Liver (tissue), 9 donors: ENCODE results near the gene BBS5. TPM values are rescaled to one million over a fixed set of nuclear protein-coding genes. Genes with fewer than 3 reads are reported as not detected.

Source experiments
- DNase-seq: peaks from one replicate; pipeline ENCODE4 v3.0.0-alpha.2; 2017; ENCODE audit warnings: low spot score
- H3K27ac ChIP-seq, 2 donors: one replicate each; pipeline ENCODE4 v1.7.0; 2013; ENCODE audit warnings: inconsistent platforms in 2 of 2, low read length in 2 of 2, control low read depth in 1 of 2, low read depth in 1 of 2, mild to moderate bottlenecking in 1 of 2
- H3K27me3 ChIP-seq, 4 donors: one replicate each; pipeline versions ENCODE4 v1.6.1 to v1.7.0; 2013; ENCODE audit warnings: low read length in 3 of 4, inconsistent platforms in 1 of 4, mild to moderate bottlenecking in 1 of 4, moderate library complexity in 1 of 4; ENCODE audit not compliant: control insufficient read depth in 4 of 4, insufficient read depth in 4 of 4
- H3K36me3 ChIP-seq, 4 donors: one replicate each; pipeline versions ENCODE4 v1.6.1 to v1.7.0; 2013; ENCODE audit warnings: low read length in 3 of 4, mild to moderate bottlenecking in 3 of 4, low read depth in 1 of 4, moderate library complexity in 1 of 4; ENCODE audit not compliant: control insufficient read depth in 4 of 4, insufficient read depth in 3 of 4
- H3K4me1 ChIP-seq, 4 donors: one replicate each; pipeline versions ENCODE4 v1.6.1 to v1.7.0; 2013; ENCODE audit warnings: low read length in 3 of 4, mild to moderate bottlenecking in 3 of 4, moderate library complexity in 1 of 4; ENCODE audit not compliant: control insufficient read depth in 4 of 4, insufficient read depth in 4 of 4
- H3K4me3 ChIP-seq, 3 donors: one replicate each; pipeline versions ENCODE4 v1.6.1 to v1.7.0; 2013; ENCODE audit warnings: low read length in 3 of 3, control low read depth in 1 of 3, low read depth in 1 of 3, mild to moderate bottlenecking in 1 of 3
- H3K9ac ChIP-seq, 2 donors: one replicate each; pipeline ENCODE4 v1.7.0; 2013; ENCODE audit warnings: low read length in 2 of 2, mild to moderate bottlenecking in 2 of 2, moderate library complexity in 2 of 2, control low read depth in 1 of 2, low read depth in 1 of 2
- H3K9me3 ChIP-seq, 4 donors: one replicate each; pipeline versions ENCODE4 v1.6.1 to v1.7.0; 2013; ENCODE audit warnings: low read length in 3 of 4; ENCODE audit not compliant: control insufficient read depth in 4 of 4
- EGR1 ChIP-seq, 2 donors: IDR thresholded peaks; 2 replicates each; pipeline ENCODE4 v1.6.1; 2016 to 2018; ENCODE audit warnings: antibody characterized with exemption in 2 of 2, low read depth in 2 of 2
- FOXA1 ChIP-seq: IDR thresholded peaks from 2 replicates; pipeline ENCODE4 v1.6.1; 2016; ENCODE audit warnings: antibody characterized with exemption
- HNF4A ChIP-seq, 2 donors: conservative IDR thresholded peaks; 2 replicates each; pipeline ENCODE4 v1.6.1; 2016; ENCODE audit warnings: antibody characterized with exemption in 2 of 2, mild to moderate bottlenecking in 2 of 2
- HNF4G ChIP-seq: IDR thresholded peaks from 2 replicates; pipeline ENCODE4 v1.6.1; 2016; ENCODE audit warnings: antibody characterized with exemption
- RAD21 ChIP-seq, 2 donors: IDR thresholded peaks; 2 replicates each; pipeline ENCODE4 v1.6.1; 2016; ENCODE audit warnings: antibody characterized with exemption in 2 of 2, mild to moderate bottlenecking in 2 of 2
- RXRA ChIP-seq, 2 donors: IDR thresholded peaks; 2 replicates each; pipeline ENCODE4 v1.6.1; 2017 to 2018; ENCODE audit warnings: antibody characterized with exemption in 2 of 2, mild to moderate bottlenecking in 1 of 2
- SP1 ChIP-seq: IDR thresholded peaks from 2 replicates; pipeline ENCODE4 v1.6.1; 2018; ENCODE audit warnings: antibody characterized with exemption, mild to moderate bottlenecking
- TAF1 ChIP-seq: conservative IDR thresholded peaks from 2 replicates; pipeline ENCODE4 v1.6.1; 2016; ENCODE audit warnings: antibody characterized with exemption, mild to moderate bottlenecking
- YY1 ChIP-seq: IDR thresholded peaks from 2 replicates; pipeline ENCODE4 v1.6.1; 2016; ENCODE audit warnings: antibody characterized with exemption, mild to moderate bottlenecking
- WGBS: extraction: QIAGEN DNeasy Blood & Tissue Kit; methylation state at CpG from one replicate; pipeline ENCODE4 v1.1.7; 2013; 5-methylcytosine and 5-hydroxymethylcytosine counted together
- polyA plus RNA-seq, 2 donors: library from polyadenylated mRNA; stranded (reverse) in 1 of 2; unstranded in 1 of 2; fragments of 200-250 nt in 1 of 2; fragments of >200 nt in 1 of 2; fragmentation: Nextera tagmentation in 1 of 2; extraction: Ambion mirVana in 1 of 2; gene quantifications; one replicate each; pipeline versions ENCODE4 v1.2.1 to v1.2.3, GENCODE V29; 2013 to 2015
- total RNA-seq, 2 donors: library from RNA; depleted of rRNA; stranded (reverse); fragments of >200 nt; gene quantifications; one replicate each; pipeline ENCODE4 v1.2.3, GENCODE V29; 2014
- TF ChIP-seq, protein P1 (sequence below): IDR thresholded peaks from 2 replicates; pipeline ENCODE4 v1.6.1; 2016; ENCODE audit warnings: antibody characterized with exemption, mild to moderate bottlenecking
- TF ChIP-seq, protein P2 (sequence below): IDR thresholded peaks from 2 replicates; pipeline ENCODE4 v1.6.1; 2016; ENCODE audit warnings: antibody characterized with exemption
- TF ChIP-seq, protein P3 (sequence below): IDR thresholded peaks from 2 replicates; pipeline ENCODE4 v1.6.1; 2016; ENCODE audit warnings: antibody characterized with exemption
- donor health status: healthy.
- donor health status: healthy.
- donor health status: healthy.
- donor health status: healthy.
- donor health status: healthy.

BBS5 gene
- total and polyA plus RNA-seq, 4 donors: 1.7 to 2.5 (median 2.1) TPM

DNA sequence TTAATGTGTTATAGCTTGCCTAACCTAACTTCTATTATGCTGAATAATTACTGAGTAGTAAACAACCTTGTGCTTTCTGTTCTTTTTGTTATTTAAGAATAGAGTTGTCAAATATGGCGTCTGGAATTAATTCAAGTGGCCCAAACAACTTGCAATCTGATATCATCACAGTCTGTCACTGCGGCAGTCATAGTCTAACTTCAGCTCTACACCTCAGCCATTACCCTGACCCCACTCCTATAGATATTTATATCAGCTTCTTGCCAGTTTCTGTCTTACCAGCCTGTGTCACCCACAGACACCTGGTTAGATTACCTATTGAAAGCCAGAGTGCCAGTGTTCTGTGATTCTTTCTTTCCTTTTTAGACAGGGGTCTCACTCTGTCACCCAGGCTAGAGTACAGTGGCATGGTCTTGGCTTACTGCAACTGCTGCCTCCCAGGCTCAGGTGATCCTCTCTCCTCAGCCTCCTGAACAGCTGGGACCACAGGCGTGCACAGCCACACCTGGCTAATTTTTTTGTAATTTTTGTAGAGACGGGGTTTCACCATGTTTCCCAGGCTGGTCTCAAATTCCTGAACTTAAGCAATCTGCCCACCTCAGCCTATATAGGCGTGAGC is 16.1 kb downstream of the BBS5 start:
- 97% methylated on average over 5 of the region's 5 CpGs for WGBS
- no peaks in the 10 kb centered on the region for H3K9me3 ChIP-seq

DNA sequence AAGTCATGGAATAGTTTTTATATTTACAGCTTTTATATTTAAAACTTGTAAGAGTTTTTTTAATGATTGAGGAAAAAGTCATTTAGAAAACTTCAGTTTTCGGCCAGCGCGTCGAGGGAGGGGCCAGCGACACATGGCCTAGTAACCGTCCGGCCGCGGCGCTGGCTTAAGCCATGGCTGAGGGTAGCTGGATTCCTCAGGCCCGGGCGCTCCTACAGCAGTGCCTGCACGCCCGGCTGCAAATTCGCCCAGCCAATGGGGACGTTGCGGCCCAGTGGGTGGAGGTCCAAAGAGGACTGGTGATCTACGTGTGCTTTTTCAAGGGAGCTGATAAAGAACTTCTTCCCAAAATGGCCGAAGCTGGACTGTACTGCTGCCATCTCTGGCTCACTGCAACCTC is 25.4 kb downstream of the BBS5 start:
- Histone ChIP-seq H3K4me3 (no peak overlapping the region), H3K9ac (no peak overlapping the region), H3K4me1 (no peaks in the 10 kb centered on the region), H3K27me3 (no peaks in the 10 kb centered on the region), H3K9me3 (no peaks in the 10 kb centered on the region), H3K27ac (no peak overlapping the region), H3K36me3 (peaks cover 0 to 6% (median 3%) of the 10 kb centered on the region in 4 donors)
- 98% methylated on average over 19 of the region's 19 CpGs for WGBS
- DNase-seq: no peak
- no peak for TF ChIP-seq YY1
- TF ChIP-seq EGR1 (IDR thresholded peaks at IDR 0.05; ENCODE audit: low read depth in 2 of 2): no peak
- TF ChIP-seq TAF1: no peak
- TF ChIP-seq SP1: no peak
- TF ChIP-seq HNF4G: no peak
- TF ChIP-seq HNF4A (conservative IDR thresholded peaks at IDR 0.05): no peak
- TF ChIP-seq, protein P1, sequence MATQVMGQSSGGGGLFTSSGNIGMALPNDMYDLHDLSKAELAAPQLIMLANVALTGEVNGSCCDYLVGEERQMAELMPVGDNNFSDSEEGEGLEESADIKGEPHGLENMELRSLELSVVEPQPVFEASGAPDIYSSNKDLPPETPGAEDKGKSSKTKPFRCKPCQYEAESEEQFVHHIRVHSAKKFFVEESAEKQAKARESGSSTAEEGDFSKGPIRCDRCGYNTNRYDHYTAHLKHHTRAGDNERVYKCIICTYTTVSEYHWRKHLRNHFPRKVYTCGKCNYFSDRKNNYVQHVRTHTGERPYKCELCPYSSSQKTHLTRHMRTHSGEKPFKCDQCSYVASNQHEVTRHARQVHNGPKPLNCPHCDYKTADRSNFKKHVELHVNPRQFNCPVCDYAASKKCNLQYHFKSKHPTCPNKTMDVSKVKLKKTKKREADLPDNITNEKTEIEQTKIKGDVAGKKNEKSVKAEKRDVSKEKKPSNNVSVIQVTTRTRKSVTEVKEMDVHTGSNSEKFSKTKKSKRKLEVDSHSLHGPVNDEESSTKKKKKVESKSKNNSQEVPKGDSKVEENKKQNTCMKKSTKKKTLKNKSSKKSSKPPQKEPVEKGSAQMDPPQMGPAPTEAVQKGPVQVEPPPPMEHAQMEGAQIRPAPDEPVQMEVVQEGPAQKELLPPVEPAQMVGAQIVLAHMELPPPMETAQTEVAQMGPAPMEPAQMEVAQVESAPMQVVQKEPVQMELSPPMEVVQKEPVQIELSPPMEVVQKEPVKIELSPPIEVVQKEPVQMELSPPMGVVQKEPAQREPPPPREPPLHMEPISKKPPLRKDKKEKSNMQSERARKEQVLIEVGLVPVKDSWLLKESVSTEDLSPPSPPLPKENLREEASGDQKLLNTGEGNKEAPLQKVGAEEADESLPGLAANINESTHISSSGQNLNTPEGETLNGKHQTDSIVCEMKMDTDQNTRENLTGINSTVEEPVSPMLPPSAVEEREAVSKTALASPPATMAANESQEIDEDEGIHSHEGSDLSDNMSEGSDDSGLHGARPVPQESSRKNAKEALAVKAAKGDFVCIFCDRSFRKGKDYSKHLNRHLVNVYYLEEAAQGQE: no peak
- TF ChIP-seq, protein P2, sequence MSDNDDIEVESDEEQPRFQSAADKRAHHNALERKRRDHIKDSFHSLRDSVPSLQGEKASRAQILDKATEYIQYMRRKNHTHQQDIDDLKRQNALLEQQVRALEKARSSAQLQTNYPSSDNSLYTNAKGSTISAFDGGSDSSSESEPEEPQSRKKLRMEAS: no peak
- no peak for TF ChIP-seq RAD21 (IDR thresholded peaks at IDR 0.05)
- TF ChIP-seq FOXA1: no peak
- TF ChIP-seq RXRA (IDR thresholded peaks at IDR 0.05): no peak

More for the DNA sequence above, 16.1 kb downstream of the BBS5 start:
- DNase-seq: no peak
- no peaks in the 10 kb centered on the region for H3K27me3 ChIP-seq
- TF ChIP-seq, protein P3, sequence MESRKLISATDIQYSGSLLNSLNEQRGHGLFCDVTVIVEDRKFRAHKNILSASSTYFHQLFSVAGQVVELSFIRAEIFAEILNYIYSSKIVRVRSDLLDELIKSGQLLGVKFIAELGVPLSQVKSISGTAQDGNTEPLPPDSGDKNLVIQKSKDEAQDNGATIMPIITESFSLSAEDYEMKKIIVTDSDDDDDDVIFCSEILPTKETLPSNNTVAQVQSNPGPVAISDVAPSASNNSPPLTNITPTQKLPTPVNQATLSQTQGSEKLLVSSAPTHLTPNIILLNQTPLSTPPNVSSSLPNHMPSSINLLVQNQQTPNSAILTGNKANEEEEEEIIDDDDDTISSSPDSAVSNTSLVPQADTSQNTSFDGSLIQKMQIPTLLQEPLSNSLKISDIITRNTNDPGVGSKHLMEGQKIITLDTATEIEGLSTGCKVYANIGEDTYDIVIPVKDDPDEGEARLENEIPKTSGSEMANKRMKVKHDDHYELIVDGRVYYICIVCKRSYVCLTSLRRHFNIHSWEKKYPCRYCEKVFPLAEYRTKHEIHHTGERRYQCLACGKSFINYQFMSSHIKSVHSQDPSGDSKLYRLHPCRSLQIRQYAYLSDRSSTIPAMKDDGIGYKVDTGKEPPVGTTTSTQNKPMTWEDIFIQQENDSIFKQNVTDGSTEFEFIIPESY: no peak
- TF ChIP-seq HNF4G (no peak), FOXA1 (no peak), HNF4A (conservative IDR thresholded peaks at IDR 0.05) (no peak), RXRA (IDR thresholded peaks at IDR 0.05) (no peak), SP1 (no peak)
- TF ChIP-seq, protein P1: no peak
- no peak overlapping the region for H3K4me3 ChIP-seq
- H3K9ac ChIP-seq: no peak overlapping the region
- no peak overlapping the region for H3K27ac ChIP-seq
- peaks cover 0 to 3% (median 0%) of the 10 kb centered on the region in 4 donors for H3K4me1 ChIP-seq
- H3K36me3 ChIP-seq: peaks cover 0 to 4% (median 0%) of the 10 kb centered on the region in 4 donors
